ENCODE measurements around the gene SLC46A3.
A peak's percentile ranks its signal among the peaks of the same experiment; 100 is the strongest.
"Not testable (repeated sequence)": the region's sequence is repeated elsewhere in the genome, so short reads cannot be mapped to it uniquely, and the experiment has no call there.

Gene SLC46A3

DNA sequence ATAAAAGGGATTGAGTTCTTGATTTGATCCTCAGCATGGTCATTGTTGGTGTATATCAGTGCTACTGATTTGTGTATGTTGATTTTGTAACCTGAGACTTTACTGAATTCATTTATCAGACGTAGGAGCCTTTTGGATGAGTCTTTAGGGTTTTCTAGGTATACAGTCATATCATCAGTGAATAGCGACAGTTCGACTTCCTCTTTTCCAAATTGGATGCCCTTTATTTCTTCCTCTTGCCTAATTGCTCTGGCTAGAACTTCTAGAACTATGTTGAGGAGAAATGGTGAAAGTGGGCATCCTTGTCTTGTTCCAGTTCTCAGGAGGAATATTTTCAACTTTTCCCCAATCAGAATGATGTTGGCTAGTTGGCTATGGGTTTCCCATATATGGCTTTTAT lies 32.9 kb downstream of the SLC46A3 start:
- DNase-seq (ENCODE audit: low read depth): no peak
- TF ChIP-seq, protein P1, sequence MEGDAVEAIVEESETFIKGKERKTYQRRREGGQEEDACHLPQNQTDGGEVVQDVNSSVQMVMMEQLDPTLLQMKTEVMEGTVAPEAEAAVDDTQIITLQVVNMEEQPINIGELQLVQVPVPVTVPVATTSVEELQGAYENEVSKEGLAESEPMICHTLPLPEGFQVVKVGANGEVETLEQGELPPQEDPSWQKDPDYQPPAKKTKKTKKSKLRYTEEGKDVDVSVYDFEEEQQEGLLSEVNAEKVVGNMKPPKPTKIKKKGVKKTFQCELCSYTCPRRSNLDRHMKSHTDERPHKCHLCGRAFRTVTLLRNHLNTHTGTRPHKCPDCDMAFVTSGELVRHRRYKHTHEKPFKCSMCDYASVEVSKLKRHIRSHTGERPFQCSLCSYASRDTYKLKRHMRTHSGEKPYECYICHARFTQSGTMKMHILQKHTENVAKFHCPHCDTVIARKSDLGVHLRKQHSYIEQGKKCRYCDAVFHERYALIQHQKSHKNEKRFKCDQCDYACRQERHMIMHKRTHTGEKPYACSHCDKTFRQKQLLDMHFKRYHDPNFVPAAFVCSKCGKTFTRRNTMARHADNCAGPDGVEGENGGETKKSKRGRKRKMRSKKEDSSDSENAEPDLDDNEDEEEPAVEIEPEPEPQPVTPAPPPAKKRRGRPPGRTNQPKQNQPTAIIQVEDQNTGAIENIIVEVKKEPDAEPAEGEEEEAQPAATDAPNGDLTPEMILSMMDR (conservative IDR thresholded peaks at IDR 0.05; ENCODE audit: low read depth, low read length): no peak
- H3K4me3 ChIP-seq (ENCODE audit: low read depth, low read length): no peak overlapping the region

DNA sequence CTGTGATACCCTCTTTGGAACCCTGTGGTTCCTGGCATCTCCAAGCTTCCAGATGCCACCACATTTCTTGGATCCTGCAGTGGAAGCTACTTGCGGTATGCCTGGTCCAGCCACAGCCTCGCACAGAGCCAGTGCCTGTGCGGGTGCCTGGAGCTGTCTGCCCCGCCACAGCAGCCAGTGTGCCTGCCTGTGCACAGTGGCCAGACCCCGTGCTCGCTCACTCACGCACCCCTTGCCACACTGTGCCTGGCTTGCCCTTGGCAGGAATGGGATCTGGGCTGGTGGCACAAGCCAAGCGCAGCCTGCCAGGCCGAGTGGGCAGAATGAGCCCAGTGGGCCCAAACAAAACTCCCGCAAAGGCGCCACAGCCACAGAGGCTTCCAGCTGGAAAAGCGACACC lies 33.7 kb downstream of the SLC46A3 start:
- no peak for DNase-seq (ENCODE audit: low read depth)
- TF ChIP-seq, protein P1 (conservative IDR thresholded peaks at IDR 0.05; ENCODE audit: low read depth, low read length): no peak

DNA sequence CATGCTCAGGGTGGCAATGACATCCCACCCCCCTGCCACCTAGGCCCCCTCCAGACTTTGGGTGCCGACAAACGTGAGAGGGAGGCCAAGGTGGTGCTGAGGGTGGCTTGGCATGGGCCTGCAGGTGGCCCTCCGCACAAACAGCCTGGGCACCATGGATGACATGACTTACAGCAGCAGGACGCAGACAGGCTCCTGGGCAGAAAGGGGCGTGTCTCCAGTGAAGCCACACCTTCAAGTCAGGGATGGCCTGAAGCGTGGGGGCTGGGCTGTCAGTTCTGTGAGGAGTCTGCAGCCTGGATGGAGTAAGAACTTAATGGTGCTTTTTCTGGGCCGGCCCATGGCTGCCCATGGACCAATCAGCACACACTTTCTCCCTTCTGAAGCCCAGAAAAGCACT lies 34.5 kb downstream of the SLC46A3 start:
- peak; percentile 23 for DNase-seq (ENCODE audit: low read depth)
- H3K4me3 ChIP-seq (ENCODE audit: low read depth, low read length): no peak overlapping the region
- TF ChIP-seq, protein P1 (conservative IDR thresholded peaks at IDR 0.05; ENCODE audit: low read depth, low read length): no peak

More for the DNA sequence above, 33.7 kb downstream of the SLC46A3 start:
- H3K4me3 ChIP-seq (ENCODE audit: low read depth, low read length): no peak overlapping the region

DNA sequence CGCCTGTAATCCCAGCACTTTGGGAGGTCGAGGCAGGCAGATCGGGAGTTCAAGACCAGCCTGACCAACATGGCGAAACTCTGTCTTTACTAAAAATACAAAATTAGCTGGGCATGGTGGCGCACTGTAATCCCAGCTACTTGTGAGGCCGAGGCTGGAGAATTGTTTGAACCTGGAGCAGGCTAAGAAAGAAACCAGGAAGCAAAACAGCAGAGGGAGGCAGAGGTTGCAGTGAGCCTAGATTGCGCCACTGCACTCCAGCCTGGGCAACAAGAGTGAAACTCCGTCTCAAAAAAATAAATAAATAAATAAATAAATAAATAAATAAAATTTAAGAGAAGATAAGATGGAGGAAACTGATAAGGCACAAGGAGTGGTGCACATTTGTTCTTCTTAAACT lies 35.6 kb downstream of the SLC46A3 start:
- TF ChIP-seq, protein P1 (conservative IDR thresholded peaks at IDR 0.05; ENCODE audit: low read depth, low read length): peak; percentile 24
- not testable (repeated sequence) for H3K4me3 ChIP-seq (ENCODE audit: low read depth, low read length); DNase-seq (ENCODE audit: low read depth)

DNA sequence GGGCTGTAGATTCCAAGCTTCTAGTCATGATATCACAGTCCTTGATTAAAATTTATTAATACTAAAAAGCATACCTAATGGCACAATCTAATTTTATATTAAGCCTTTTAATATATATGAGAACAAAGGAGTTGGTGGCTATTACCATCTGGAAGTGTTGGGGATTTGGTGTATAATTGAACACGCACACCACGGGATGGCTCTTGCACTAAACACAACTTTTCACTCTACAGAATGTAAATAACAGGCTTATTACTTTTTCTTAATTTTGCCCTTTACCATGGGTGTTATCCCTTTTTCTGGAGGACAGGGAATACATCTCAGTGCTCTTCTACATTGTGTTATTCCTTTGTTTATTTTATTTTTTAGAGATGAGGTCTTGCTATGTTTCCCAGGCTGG lies 38.2 kb downstream of the SLC46A3 start:
- TF ChIP-seq, protein P1 (conservative IDR thresholded peaks at IDR 0.05; ENCODE audit: low read depth, low read length): no peak
- H3K4me3 ChIP-seq (ENCODE audit: low read depth, low read length): no peak overlapping the region
- DNase-seq (ENCODE audit: low read depth): no peak

- no peak overlapping the region for H3K4me3 ChIP-seq (ENCODE audit: low read depth, low read length)
- peak; percentile 55 for DNase-seq (ENCODE audit: low read depth)
- TF ChIP-seq, protein P1 (conservative IDR thresholded peaks at IDR 0.05; ENCODE audit: low read depth, low read length): peak; percentile 52
These were observed 39.1 kb downstream of the SLC46A3 start for GRCh38 chr13:28679628-28680027.

DNA sequence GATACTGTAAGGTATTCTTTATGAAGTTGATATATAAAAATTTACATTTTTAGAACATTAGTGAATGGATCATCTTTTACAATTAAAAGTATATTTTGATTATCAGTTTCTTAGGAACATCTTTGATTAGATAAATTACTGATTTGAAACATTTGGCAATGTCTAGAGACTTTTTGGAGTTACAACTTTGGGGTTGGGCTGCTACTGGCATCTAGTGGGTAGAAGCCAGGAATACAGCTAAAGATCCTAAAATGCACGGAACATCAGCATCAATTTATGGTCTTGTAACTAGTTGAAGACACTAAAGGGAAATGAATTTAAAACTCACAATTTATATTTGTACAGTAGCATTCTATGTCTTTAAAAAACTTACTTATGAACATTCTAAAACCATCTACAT lies 40.0 kb downstream of the SLC46A3 start:
- TF ChIP-seq, protein P1 (conservative IDR thresholded peaks at IDR 0.05; ENCODE audit: low read depth, low read length): peak; percentile 42
- H3K4me3 ChIP-seq (ENCODE audit: low read depth, low read length): no peak overlapping the region
- peak; percentile 25 for DNase-seq (ENCODE audit: low read depth)
